ENCODE measurements around the gene RPF1. TPM values are rescaled to one million over a fixed set of nuclear protein-coding genes. Genes with fewer than 3 reads are reported as not detected.

RPF1 gene
- total and polyA plus RNA-seq, 2 experiments from 2014 or later: 31.5 to 35.3 TPM

GRCh38 chr1:84452436-84452835 lies 26.6 kb upstream of the RPF1 start:
- H3K27ac ChIP-seq: no peak overlapping the region
- H3K9me3 ChIP-seq (ENCODE audit: low read depth): no peaks in the 10 kb centered on the region
- H3K4me3 ChIP-seq: no peak overlapping the region
- TF ChIP-seq EZH2 (IDR thresholded peaks at IDR 0.05; ENCODE audit: borderline replicate concordance): no peak
- no peak for TF ChIP-seq EZH2phosphoT487 (IDR thresholded peaks at IDR 0.05; ENCODE audit: low read depth, severe bottlenecking, unreplicated experiment)
- TF ChIP-seq, protein P1, sequence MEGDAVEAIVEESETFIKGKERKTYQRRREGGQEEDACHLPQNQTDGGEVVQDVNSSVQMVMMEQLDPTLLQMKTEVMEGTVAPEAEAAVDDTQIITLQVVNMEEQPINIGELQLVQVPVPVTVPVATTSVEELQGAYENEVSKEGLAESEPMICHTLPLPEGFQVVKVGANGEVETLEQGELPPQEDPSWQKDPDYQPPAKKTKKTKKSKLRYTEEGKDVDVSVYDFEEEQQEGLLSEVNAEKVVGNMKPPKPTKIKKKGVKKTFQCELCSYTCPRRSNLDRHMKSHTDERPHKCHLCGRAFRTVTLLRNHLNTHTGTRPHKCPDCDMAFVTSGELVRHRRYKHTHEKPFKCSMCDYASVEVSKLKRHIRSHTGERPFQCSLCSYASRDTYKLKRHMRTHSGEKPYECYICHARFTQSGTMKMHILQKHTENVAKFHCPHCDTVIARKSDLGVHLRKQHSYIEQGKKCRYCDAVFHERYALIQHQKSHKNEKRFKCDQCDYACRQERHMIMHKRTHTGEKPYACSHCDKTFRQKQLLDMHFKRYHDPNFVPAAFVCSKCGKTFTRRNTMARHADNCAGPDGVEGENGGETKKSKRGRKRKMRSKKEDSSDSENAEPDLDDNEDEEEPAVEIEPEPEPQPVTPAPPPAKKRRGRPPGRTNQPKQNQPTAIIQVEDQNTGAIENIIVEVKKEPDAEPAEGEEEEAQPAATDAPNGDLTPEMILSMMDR (IDR thresholded peaks at IDR 0.05; ENCODE audit: poor library complexity): no peak
- H2AFZ ChIP-seq: no peak overlapping the region
- no peaks in the 10 kb centered on the region for H3K4me1 ChIP-seq (ENCODE audit: insufficient read depth)
- no peaks in the 10 kb centered on the region for H4K20me1 ChIP-seq (ENCODE audit: insufficient read depth, poor library complexity, severe bottlenecking)
- H3K4me2 ChIP-seq: no peak overlapping the region
- DNase-seq (ENCODE audit: low spot score): no peak
- H3K36me3 ChIP-seq (replicated peaks; ENCODE audit: insufficient read depth, low read depth): no peaks in the 10 kb centered on the region
- H3K79me2 ChIP-seq: no peaks in the 10 kb centered on the region
- WGBS (ENCODE audit: low lambda C conversion rate, missing lambda C conversion rate): 62% methylated on average over 3 of the region's 3 CpGs
- no peaks in the 10 kb centered on the region for H3K9me2 ChIP-seq (replicated peaks; ENCODE audit: insufficient read depth)
- peaks cover 6% of the 10 kb centered on the region for H3K27me3 ChIP-seq

GRCh38 chr1:84462118-84462517 lies 16.9 kb upstream of the RPF1 start:
- Histone ChIP-seq H3K27me3 (peaks cover 24% of the 10 kb centered on the region), H3K4me2 (no peak overlapping the region), H3K79me2 (no peaks in the 10 kb centered on the region), H3K9me3 (ENCODE audit: low read depth) (no peaks in the 10 kb centered on the region), H3K36me3 (replicated peaks; ENCODE audit: insufficient read depth, low read depth) (no peaks in the 10 kb centered on the region), H3K9me2 (replicated peaks; ENCODE audit: insufficient read depth) (no peaks in the 10 kb centered on the region), H2AFZ (no peak overlapping the region), H3K27ac (no peak overlapping the region), H3K4me1 (ENCODE audit: insufficient read depth) (no peaks in the 10 kb centered on the region), H3K4me3 (no peak overlapping the region), H4K20me1 (ENCODE audit: insufficient read depth, poor library complexity, severe bottlenecking) (no peaks in the 10 kb centered on the region)
- DNase-seq (ENCODE audit: low spot score): no peak
- WGBS (ENCODE audit: low lambda C conversion rate, missing lambda C conversion rate): 75% methylated on average over 1 of the region's 1 CpG
- TF ChIP-seq, protein P1 (IDR thresholded peaks at IDR 0.05; ENCODE audit: poor library complexity): no peak
- TF ChIP-seq EZH2phosphoT487 (IDR thresholded peaks at IDR 0.05; ENCODE audit: low read depth, severe bottlenecking, unreplicated experiment): no peak
- TF ChIP-seq EZH2 (IDR thresholded peaks at IDR 0.05; ENCODE audit: borderline replicate concordance): no peak

DNA sequence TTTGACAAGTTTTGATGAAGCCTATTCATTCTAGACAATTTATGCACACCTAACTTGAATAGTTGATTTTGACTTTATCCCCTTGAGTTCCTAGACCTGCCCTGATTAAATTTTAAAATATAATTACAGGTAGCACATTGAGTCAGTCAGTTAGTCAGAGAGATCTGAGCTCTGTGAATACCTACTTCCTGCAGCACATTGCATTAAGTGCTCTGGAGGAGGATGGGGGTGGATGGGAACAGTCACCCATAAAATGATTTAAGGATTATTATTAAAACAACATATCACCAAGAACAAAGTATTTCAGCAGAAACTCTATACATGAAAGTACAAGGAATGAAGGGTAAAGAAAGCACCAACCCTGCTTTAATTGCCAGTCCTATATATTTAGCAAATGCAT lies 11.8 kb upstream of the RPF1 start:
- peaks cover 65% of the 10 kb centered on the region for H3K27me3 ChIP-seq
- H3K36me3 ChIP-seq (replicated peaks; ENCODE audit: insufficient read depth, low read depth): no peaks in the 10 kb centered on the region
- no peak for DNase-seq (ENCODE audit: low spot score)
- H3K4me3 ChIP-seq: no peak overlapping the region
- no peak overlapping the region for H3K27ac ChIP-seq
- no peak overlapping the region for H2AFZ ChIP-seq
- no peaks in the 10 kb centered on the region for H3K9me2 ChIP-seq (replicated peaks; ENCODE audit: insufficient read depth)
- TF ChIP-seq, protein P1 (IDR thresholded peaks at IDR 0.05; ENCODE audit: poor library complexity): no peak
- TF ChIP-seq EZH2phosphoT487 (IDR thresholded peaks at IDR 0.05; ENCODE audit: low read depth, severe bottlenecking, unreplicated experiment): no peak
- TF ChIP-seq EZH2 (IDR thresholded peaks at IDR 0.05; ENCODE audit: borderline replicate concordance): no peak
- no peaks in the 10 kb centered on the region for H4K20me1 ChIP-seq (ENCODE audit: insufficient read depth, poor library complexity, severe bottlenecking)
- H3K79me2 ChIP-seq: no peaks in the 10 kb centered on the region
- H3K4me2 ChIP-seq: no peak overlapping the region
- H3K9me3 ChIP-seq (ENCODE audit: low read depth): no peaks in the 10 kb centered on the region
- no peaks in the 10 kb centered on the region for H3K4me1 ChIP-seq (ENCODE audit: insufficient read depth)

- H3K4me1 ChIP-seq (ENCODE audit: insufficient read depth): peaks cover 12% of the 10 kb centered on the region
- H2AFZ ChIP-seq: no peak overlapping the region
- no peaks in the 10 kb centered on the region for H3K9me3 ChIP-seq (ENCODE audit: low read depth)
- TF ChIP-seq, protein P1 (IDR thresholded peaks at IDR 0.05; ENCODE audit: poor library complexity): no peak
- TF ChIP-seq EZH2 (IDR thresholded peaks at IDR 0.05; ENCODE audit: borderline replicate concordance) (no peak), EZH2phosphoT487 (IDR thresholded peaks at IDR 0.05; ENCODE audit: low read depth, severe bottlenecking, unreplicated experiment) (no peak)
- peaks cover 11% of the 10 kb centered on the region for H4K20me1 ChIP-seq (ENCODE audit: insufficient read depth, poor library complexity, severe bottlenecking)
- peaks cover 16% of the 10 kb centered on the region for H3K79me2 ChIP-seq
- WGBS (ENCODE audit: low lambda C conversion rate, missing lambda C conversion rate): 48% methylated on average over 1 of the region's 1 CpG
- no peaks in the 10 kb centered on the region for H3K9me2 ChIP-seq (replicated peaks; ENCODE audit: insufficient read depth)
- H3K36me3 ChIP-seq (replicated peaks; ENCODE audit: insufficient read depth, low read depth): no peaks in the 10 kb centered on the region
- DNase-seq (ENCODE audit: low spot score): no peak
- H3K4me3 ChIP-seq: no peak overlapping the region
- H3K4me2 ChIP-seq: no peak overlapping the region
- H3K27me3 ChIP-seq: peaks cover 52% of the 10 kb centered on the region
- no peak overlapping the region for H3K27ac ChIP-seq
Measured at GRCh38 chr1:84476225-84476624, 2.8 kb upstream of the RPF1 start.

All from hepatocyte (in vitro differentiated cells).